GM12878 (cell line): ENCODE measurements around the gene MINAR1.

ENCODE experiments used
- EGR1 ChIP-seq, 2 experiments: IDR thresholded peaks; 1 replicate in 1 of 2; 2 replicates in 1 of 2; pipeline ENCODE4 v1.6.1; 2011 to 2012; ENCODE audit warnings: low read depth in 2 of 2, low read length in 2 of 2, borderline replicate concordance in 1 of 2, mild to moderate bottlenecking in 1 of 2, moderate library complexity in 1 of 2
- FOXM1 ChIP-seq: IDR thresholded peaks from 2 replicates; pipeline ENCODE4 v1.6.1; 2012; ENCODE audit warnings: low read depth, mild to moderate bottlenecking, inconsistent platforms, low read length, moderate library complexity
- HDAC6 ChIP-seq: fragments of 200-600 bp; sonication (generic); IDR thresholded peaks from one replicate; pipeline ENCODE4 v1.8.0; 2017; ENCODE audit warnings: antibody characterized with exemption; ENCODE audit not compliant: unreplicated experiment
- JUND ChIP-seq: IDR thresholded peaks from 2 replicates; pipeline ENCODE4 v1.6.1; 2012; ENCODE audit warnings: low read depth, mild to moderate bottlenecking, low read length, improper control_type of control experiment, moderate library complexity
- MAX ChIP-seq: IDR thresholded peaks from 2 replicates; pipeline ENCODE4 v1.6.1; 2012; ENCODE audit warnings: low read depth, low read length, improper control_type of control experiment
- POLR2A ChIP-seq: IDR thresholded peaks from 2 replicates; pipeline ENCODE4 v1.6.1; 2011; ENCODE audit warnings: low read depth, mild to moderate bottlenecking, low read length
- POLR2AphosphoS5 ChIP-seq: IDR thresholded peaks from 2 replicates; pipeline ENCODE4 v1.6.1; 2011; ENCODE audit warnings: mild to moderate bottlenecking, low read length, inconsistent platforms
- RAD21 ChIP-seq: IDR thresholded peaks from 2 replicates; pipeline ENCODE4 v1.6.1; 2011; ENCODE audit warnings: mild to moderate bottlenecking, low read depth, low read length, moderate library complexity; ENCODE audit not compliant: insufficient read depth
- RCOR1 ChIP-seq: conservative IDR thresholded peaks from 2 replicates; pipeline ENCODE4 v1.6.1; 2012; ENCODE audit warnings: low read depth, low read length, improper control_type of control experiment
- SIN3A ChIP-seq: IDR thresholded peaks from 2 replicates; pipeline ENCODE4 v1.6.1; 2012; ENCODE audit warnings: low read depth, low read length, improper control_type of control experiment
- SREBF1 ChIP-seq: IDR thresholded peaks from 2 replicates; pipeline ENCODE4 v1.6.1; 2012; ENCODE audit warnings: mild to moderate bottlenecking, low read length
- STAT3 ChIP-seq: IDR thresholded peaks from 2 replicates; pipeline ENCODE4 v1.6.1; 2011; ENCODE audit warnings: low read depth, low read length, improper control_type of control experiment
- ZNF207 ChIP-seq: fragments of 450-650 bp; IDR thresholded peaks from 2 replicates; pipeline ENCODE4 v1.6.1; 2014; ENCODE audit warnings: antibody characterized with exemption, mild to moderate bottlenecking, borderline replicate concordance
- TF ChIP-seq, protein P1 (sequence below): IDR thresholded peaks from 2 replicates; pipeline ENCODE4 v1.6.1; 2011; ENCODE audit warnings: low read depth, low read length, improper control_type of control experiment, borderline replicate concordance

DNA sequence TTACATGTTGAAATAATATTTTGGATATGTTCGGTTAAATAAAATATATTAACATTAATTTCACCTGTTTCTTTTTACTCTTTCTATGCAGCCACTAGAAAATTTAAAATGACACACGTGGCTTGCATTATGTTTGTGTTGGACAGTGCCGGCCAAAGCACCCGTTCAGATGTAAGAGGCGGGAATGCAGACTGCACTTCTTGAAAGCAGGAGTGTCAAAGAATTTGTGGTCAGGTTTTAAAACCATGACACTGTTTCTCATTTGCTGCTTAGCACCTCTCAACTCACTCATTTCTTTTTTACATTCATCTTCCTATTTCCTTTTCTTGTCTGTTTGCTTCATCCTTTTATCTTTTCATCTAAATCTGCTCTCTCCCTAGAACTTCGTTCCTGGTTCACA, 35.3 kb upstream of the MINAR1 start:
- TF ChIP-seq POLR2A (no peak), ZNF207 (no peak), RCOR1 (no peak), STAT3 (no peak), JUND (no peak), MAX (no peak), SREBF1 (no peak), POLR2AphosphoS5 (no peak), RAD21 (no peak), HDAC6 (no peak), FOXM1 (no peak), SIN3A (no peak), EGR1 (IDR thresholded peaks at IDR 0.05; ENCODE audit: borderline replicate concordance in 1 of 2, low read depth in 2 of 2, low read length in 2 of 2) (no peak)
- TF ChIP-seq, protein P1, sequence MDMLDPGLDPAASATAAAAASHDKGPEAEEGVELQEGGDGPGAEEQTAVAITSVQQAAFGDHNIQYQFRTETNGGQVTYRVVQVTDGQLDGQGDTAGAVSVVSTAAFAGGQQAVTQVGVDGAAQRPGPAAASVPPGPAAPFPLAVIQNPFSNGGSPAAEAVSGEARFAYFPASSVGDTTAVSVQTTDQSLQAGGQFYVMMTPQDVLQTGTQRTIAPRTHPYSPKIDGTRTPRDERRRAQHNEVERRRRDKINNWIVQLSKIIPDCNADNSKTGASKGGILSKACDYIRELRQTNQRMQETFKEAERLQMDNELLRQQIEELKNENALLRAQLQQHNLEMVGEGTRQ: no peak
